ENCODE measurements around the gene TTC7B. TPM values are rescaled to one million over a fixed set of nuclear protein-coding genes. Genes with fewer than 3 reads are reported as not detected.
A peak's percentile ranks its signal among the peaks of the same experiment; 100 is the strongest.

TTC7B gene
- total RNA-seq, 1 donor from 2014 or later = 20.6 TPM

DNA sequence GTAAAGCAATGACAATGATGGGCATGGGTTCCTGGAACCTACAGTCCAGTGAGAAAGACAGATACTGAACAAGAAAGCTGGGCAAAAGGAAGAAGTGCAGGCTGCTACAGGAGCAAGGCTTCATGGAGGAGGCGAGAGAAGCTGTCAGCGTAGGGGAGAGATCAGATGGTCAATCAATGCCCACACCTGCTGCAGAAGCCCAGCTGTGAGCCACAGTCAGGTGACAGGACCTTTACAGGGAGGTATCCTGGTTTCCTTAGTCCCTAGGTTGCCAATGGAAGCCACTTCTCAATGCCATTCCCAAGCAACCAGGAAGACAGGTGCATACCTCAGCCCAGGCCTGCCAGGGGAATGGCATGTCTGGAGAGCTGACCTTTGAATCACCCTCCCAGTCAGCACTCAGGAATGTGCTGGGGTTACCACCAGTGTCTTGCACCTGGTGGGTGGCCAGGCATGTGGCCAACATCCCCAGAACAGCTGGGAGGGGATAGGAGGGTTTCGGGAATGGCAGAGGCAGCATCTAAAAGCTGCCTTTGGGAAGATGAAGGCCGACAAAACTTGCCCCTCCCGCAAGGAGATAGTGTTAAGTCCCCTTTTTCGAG lies 170.3 kb downstream of the TTC7B start:
- Mint-ChIP-seq H3K4me3 (no peak overlapping the region), H3K27me3 (ENCODE audit: insufficient read depth, low read depth) (peaks cover 7% of the 10 kb centered on the region), H3K27ac (peak overlapping the region; percentile 11), H3K4me1 (peaks cover 39% of the 10 kb centered on the region), H3K36me3 (peaks cover 32% of the 10 kb centered on the region), H3K9me3 (no peaks in the 10 kb centered on the region)
- peak; percentile 33 for DNase-seq (ENCODE audit: low spot score)
- Histone ChIP-seq H3K27ac (no peak overlapping the region), H4K20me1 (ENCODE audit: low read depth) (no peaks in the 10 kb centered on the region), H3K4me2 (no peak overlapping the region), H3K4me3 (no peak overlapping the region), H3K27me3 (no peaks in the 10 kb centered on the region), H3K36me3 (no peaks in the 10 kb centered on the region), H3F3A (ENCODE audit: low read depth) (peaks cover 44% of the 10 kb centered on the region), H3K79me2 (ENCODE audit: low read depth) (no peaks in the 10 kb centered on the region), H2AFZ (replicated peaks) (no peak overlapping the region), H3K9ac (no peak overlapping the region), H3K9me3 (ENCODE audit: low read depth) (no peaks in the 10 kb centered on the region), H3K4me1 (peaks cover 44% of the 10 kb centered on the region)
- TF ChIP-seq EZH2 (IDR thresholded peaks at IDR 0.05) (no peak), EZH2phosphoT487 (IDR thresholded peaks at IDR 0.05) (no peak), CTCF (IDR thresholded peaks at IDR 0.05) (no peak)

GRCh38 chr14:90644882-90645281 lies 171.3 kb downstream of the TTC7B start:
- H3K4me2 ChIP-seq = peak overlapping the region; percentile 5
- no peak overlapping the region for H2AFZ ChIP-seq (replicated peaks)
- no peaks in the 10 kb centered on the region for H3K27me3 ChIP-seq
- no peaks in the 10 kb centered on the region for H3K36me3 ChIP-seq
- no peak for DNase-seq (ENCODE audit: low spot score)
- H3K4me3 ChIP-seq = no peak overlapping the region
- H3K9me3 Mint-ChIP-seq = no peaks in the 10 kb centered on the region
- no peak overlapping the region for H3K4me3 Mint-ChIP-seq
- no peaks in the 10 kb centered on the region for H3K79me2 ChIP-seq (ENCODE audit: low read depth)
- no peak for TF ChIP-seq CTCF (IDR thresholded peaks at IDR 0.05)
- H3K9me3 ChIP-seq (ENCODE audit: low read depth) = no peaks in the 10 kb centered on the region
- peaks cover 29% of the 10 kb centered on the region for H3K36me3 Mint-ChIP-seq
- H3K4me1 Mint-ChIP-seq = peaks cover 44% of the 10 kb centered on the region
- no peaks in the 10 kb centered on the region for H4K20me1 ChIP-seq (ENCODE audit: low read depth)
- H3K9ac ChIP-seq = no peak overlapping the region
- peak overlapping the region; percentile 61 for H3K27ac ChIP-seq
- peak overlapping the region; percentile 88 for H3K27ac Mint-ChIP-seq
- H3K27me3 Mint-ChIP-seq (ENCODE audit: insufficient read depth, low read depth) = peaks cover 7% of the 10 kb centered on the region
- H3F3A ChIP-seq (ENCODE audit: low read depth) = peaks cover 53% of the 10 kb centered on the region
- H3K4me1 ChIP-seq = peaks cover 49% of the 10 kb centered on the region

GRCh38 chr14:90643982-90644670 lies 172.1 kb downstream of the TTC7B start:
- Histone ChIP-seq H3K36me3 (no peaks in the 10 kb centered on the region), H3F3A (ENCODE audit: low read depth) (peaks cover 53% of the 10 kb centered on the region), H3K79me2 (ENCODE audit: low read depth) (no peaks in the 10 kb centered on the region), H3K4me1 (peaks cover 52% of the 10 kb centered on the region), H3K4me3 (no peak overlapping the region), H3K9me3 (ENCODE audit: low read depth) (no peaks in the 10 kb centered on the region), H4K20me1 (ENCODE audit: low read depth) (no peaks in the 10 kb centered on the region), H3K9ac (no peak overlapping the region), H3K27ac (no peak overlapping the region), H2AFZ (replicated peaks) (no peak overlapping the region), H3K4me2 (peak overlapping the region; percentile 5), H3K27me3 (no peaks in the 10 kb centered on the region)
- no peak for DNase-seq (ENCODE audit: low spot score)
- Mint-ChIP-seq H3K4me3 (no peak overlapping the region), H3K36me3 (peaks cover 34% of the 10 kb centered on the region), H3K27ac (peak overlapping the region; percentile 88), H3K9me3 (no peaks in the 10 kb centered on the region), H3K27me3 (ENCODE audit: insufficient read depth, low read depth) (peaks cover 4% of the 10 kb centered on the region), H3K4me1 (peaks cover 47% of the 10 kb centered on the region)
- TF ChIP-seq EZH2phosphoT487 (IDR thresholded peaks at IDR 0.05) (no peak), CTCF (IDR thresholded peaks at IDR 0.05) (no peak), EZH2 (IDR thresholded peaks at IDR 0.05) (no peak)

All from neural progenitor cell (in vitro differentiated cells).